Keratinocyte (primary cell): ENCODE data around the gene ERGIC1. TPM values are rescaled to one million over a fixed set of nuclear protein-coding genes. Genes with fewer than 3 reads are reported as not detected.

Experiments
- DNase-seq: peaks from one replicate; pipeline ENCODE4 v3.0.0-alpha.2; 2011; ENCODE audit warnings: low read depth, missing footprints, low spot score
- FAIRE-seq: peaks from 2 replicates; lab custom pipeline; 2011; peaks lifted over from hg19 to GRCh38; lab: Jason Lieb, UNC
- H2AFZ ChIP-seq: 2 replicates; pipeline ENCODE4 v1.6.0; 2012; ENCODE audit warnings: low read length, control low read depth, inconsistent platforms; ENCODE audit not compliant: control insufficient read depth
- H3K27ac ChIP-seq: 2 replicates; pipeline ENCODE4 v1.5.1; 2011; ENCODE audit warnings: low read length; ENCODE audit not compliant: control insufficient read depth, insufficient read depth
- H3K27me3 ChIP-seq: 3 replicates; pipeline ENCODE4 v1.6.0; 2011; ENCODE audit warnings: low read length; ENCODE audit not compliant: control insufficient read depth, insufficient read depth; ENCODE audit errors: extremely low read depth
- H3K36me3 ChIP-seq, 2 experiments: 2 replicates in 1 of 2; 3 replicates in 1 of 2; pipeline ENCODE4 v1.5.1; 2011; ENCODE audit warnings: low read length in 2 of 2, mild to moderate bottlenecking in 1 of 2; ENCODE audit not compliant: control insufficient read depth in 2 of 2, insufficient read depth in 2 of 2; ENCODE audit errors: extremely low read depth in 1 of 2
- H3K4me1 ChIP-seq: 3 replicates; pipeline ENCODE4 v1.5.1; 2011; ENCODE audit warnings: low read length; ENCODE audit not compliant: control insufficient read depth, insufficient read depth; ENCODE audit errors: extremely low read depth
- H3K4me2 ChIP-seq: 3 replicates; pipeline ENCODE4 v1.6.0; 2011; ENCODE audit warnings: low read depth, low read length; ENCODE audit not compliant: control insufficient read depth, insufficient read depth; ENCODE audit errors: extremely low read depth
- H3K4me3 ChIP-seq, 3 experiments: fragments of 200-600 bp in 1 of 3; sonication (generic) in 1 of 3; 2 replicates in 2 of 3; 3 replicates in 1 of 3; pipeline ENCODE4 v1.5.1; 2011 to 2016; ENCODE audit warnings: low read length in 3 of 3, mild to moderate bottlenecking in 3 of 3, control low read depth in 2 of 3, inconsistent platforms in 1 of 3, low read depth in 1 of 3, mixed read lengths in 1 of 3, mixed run types in 1 of 3, moderate library complexity in 1 of 3; ENCODE audit not compliant: control insufficient read depth in 2 of 3, insufficient read depth in 2 of 3; ENCODE audit errors: extremely low read depth in 1 of 3
- H3K79me2 ChIP-seq: 2 replicates; pipeline ENCODE4 v1.6.0; 2012; ENCODE audit warnings: low read length; ENCODE audit not compliant: control insufficient read depth, insufficient read depth
- H3K9ac ChIP-seq: 3 replicates; pipeline ENCODE4 v1.6.0; 2011; ENCODE audit warnings: low read length; ENCODE audit not compliant: control insufficient read depth, insufficient read depth; ENCODE audit errors: extremely low read depth
- H3K9me1 ChIP-seq: 3 replicates; pipeline ENCODE4 v1.6.0; 2011; ENCODE audit warnings: low read length; ENCODE audit not compliant: control insufficient read depth, insufficient read depth; ENCODE audit errors: extremely low read depth
- H3K9me3 ChIP-seq: 2 replicates; pipeline ENCODE4 v1.5.1; 2012; ENCODE audit warnings: low read depth, low read length; ENCODE audit not compliant: control insufficient read depth
- H4K20me1 ChIP-seq: 3 replicates; pipeline ENCODE4 v1.6.0; 2011; ENCODE audit warnings: low read length; ENCODE audit not compliant: control insufficient read depth, insufficient read depth; ENCODE audit errors: extremely low read depth
- CTCF ChIP-seq, 3 experiments: IDR thresholded peaks in 1 of 3; conservative IDR thresholded peaks in 1 of 3; optimal IDR thresholded peaks in 1 of 3; 2 replicates in 2 of 3; 3 replicates in 1 of 3; pipeline versions ENCODE3 to v1.5.1; 2011; ENCODE audit warnings: low read length in 3 of 3, mild to moderate bottlenecking in 3 of 3, moderate library complexity in 2 of 3, control low read depth in 1 of 3, inconsistent platforms in 1 of 3; ENCODE audit not compliant: insufficient read depth in 2 of 3; ENCODE audit errors: extremely low read depth in 1 of 3
- EZH2 ChIP-seq: IDR thresholded peaks from one replicate; pipeline ENCODE4 v1.6.1; 2012; ENCODE audit warnings: inconsistent platforms, mild to moderate bottlenecking, low read length, moderate library complexity
- dilution Hi-C: fragments of 300-500 bp; cut with MboI; formaldehyde crosslinking; loops from one replicate; pipeline ENCODE4 v1.7.0; 2020; ENCODE audit warnings: low sequenced_read_pairs; ENCODE audit not compliant: extremely low pct_ligation_motif_present
- polyA plus RNA-seq, 5 experiments: library from polyadenylated mRNA; depleted of rRNA in 3 of 5; stranded (reverse) in 3 of 5; stranded (forward) in 1 of 5; unstranded in 1 of 5; fragments of >200 nt; gene quantifications; 1 replicate in 1 of 5; 2 replicates in 3 of 5; 3 replicates in 1 of 5; pipeline versions ENCODE4 v1.2.1 to v1.2.3, GENCODE V29; 2011 to 2012; ENCODE audit warnings: missing spikeins in 2 of 5, low read depth in 1 of 5, low replicate concordance in 1 of 5

ERGIC1 gene
- polyA plus RNA-seq, 1 donor (not counting 4 experiments of a cell fraction or from before 2014, with no cell fraction given), result 93.4 TPM

DNA sequence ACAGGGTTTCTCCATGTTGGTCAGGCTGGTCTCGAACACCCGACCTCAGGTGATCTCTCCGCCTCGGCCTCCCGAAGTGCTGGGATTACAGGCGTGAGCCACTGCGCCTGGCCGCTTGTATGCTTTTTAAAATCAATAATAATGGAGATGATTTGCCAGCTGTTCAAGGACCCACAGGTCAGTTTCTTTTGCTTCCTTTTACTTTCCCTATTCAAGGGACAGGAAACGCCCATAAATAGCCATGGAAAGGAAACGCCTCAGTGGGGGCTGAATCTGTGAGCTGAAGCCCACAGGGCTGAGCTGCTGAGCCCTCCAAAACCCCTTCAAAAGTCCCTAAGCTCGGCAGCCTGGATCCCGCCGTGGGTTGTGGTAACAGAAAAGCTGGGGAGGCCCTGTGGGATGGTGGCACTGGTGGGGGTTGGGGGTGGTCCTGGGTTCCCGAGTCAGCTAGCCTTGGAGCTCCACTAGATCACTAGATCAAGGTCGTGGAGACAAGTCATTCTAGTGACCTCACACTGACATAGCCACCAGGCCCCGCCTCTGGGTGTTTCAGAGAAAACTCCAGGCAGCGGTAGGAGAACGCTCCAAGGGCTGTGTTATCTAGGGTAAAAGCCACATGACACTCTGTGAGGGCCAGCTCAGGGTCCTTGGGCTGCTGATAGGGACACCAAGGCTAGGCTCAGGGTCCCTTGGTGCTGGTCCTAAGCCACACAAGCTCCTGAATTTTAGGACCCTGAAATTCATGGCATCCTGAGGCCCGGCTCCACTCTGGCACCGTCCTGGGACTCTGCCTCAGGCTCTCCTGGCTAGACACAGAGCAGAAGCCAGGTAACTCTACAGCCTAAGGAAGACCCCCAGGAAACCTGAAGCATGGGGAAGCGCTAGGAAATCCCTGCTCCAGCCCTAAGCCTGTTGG is 45.0 kb upstream of the ERGIC1 start:
- no peaks in the 10 kb centered on the region for H3K9me1 ChIP-seq
- DNase-seq (no peak), FAIRE-seq (no peak)
- H3K27ac ChIP-seq, result no peak overlapping the region
- H3K4me1 ChIP-seq, result no peaks in the 10 kb centered on the region
- H3K4me3 ChIP-seq, result no peak overlapping the region
- H3K79me2 ChIP-seq, result no peaks in the 10 kb centered on the region
- no peak overlapping the region for H2AFZ ChIP-seq
- H3K27me3 ChIP-seq, result no peaks in the 10 kb centered on the region
- no peaks in the 10 kb centered on the region for H4K20me1 ChIP-seq
- no peak overlapping the region for H3K9ac ChIP-seq
- TF ChIP-seq CTCF (optimal IDR thresholded peaks at IDR 0.05 in 1 of 3, IDR thresholded peaks at IDR 0.05 in 1 of 3, conservative IDR thresholded peaks at IDR 0.05 in 1 of 3; ENCODE audit: extremely low read depth in 1 of 3, insufficient read depth in 2 of 3, low read length in 3 of 3), result no peak
- no peak for TF ChIP-seq EZH2
- H3K4me2 ChIP-seq, result no peak overlapping the region
- dilution Hi-C loops, result no loop called here
- no peaks in the 10 kb centered on the region for H3K36me3 ChIP-seq
- H3K9me3 ChIP-seq, result no peaks in the 10 kb centered on the region

GRCh38 chr5:172789687-172790495 is 44.2 kb upstream of the ERGIC1 start:
- Histone ChIP-seq H3K27ac (no peak overlapping the region), H3K4me1 (no peaks in the 10 kb centered on the region), H3K79me2 (no peaks in the 10 kb centered on the region), H3K36me3 (no peaks in the 10 kb centered on the region), H3K9me3 (no peaks in the 10 kb centered on the region), H2AFZ (no peak overlapping the region), H4K20me1 (no peaks in the 10 kb centered on the region), H3K9me1 (no peaks in the 10 kb centered on the region), H3K4me2 (no peak overlapping the region), H3K27me3 (no peaks in the 10 kb centered on the region), H3K4me3 (no peak overlapping the region), H3K9ac (no peak overlapping the region)
- FAIRE-seq, result no peak
- no peak for DNase-seq
- dilution Hi-C loops, result no loop called here
- TF ChIP-seq EZH2 (no peak), CTCF (optimal IDR thresholded peaks at IDR 0.05 in 1 of 3, IDR thresholded peaks at IDR 0.05 in 1 of 3, conservative IDR thresholded peaks at IDR 0.05 in 1 of 3; ENCODE audit: extremely low read depth in 1 of 3, insufficient read depth in 2 of 3, low read length in 3 of 3) (no peak)
